Measurements from ENCODE around the gene TMPRSS11D.

The TMPRSS11D gene

DNA sequence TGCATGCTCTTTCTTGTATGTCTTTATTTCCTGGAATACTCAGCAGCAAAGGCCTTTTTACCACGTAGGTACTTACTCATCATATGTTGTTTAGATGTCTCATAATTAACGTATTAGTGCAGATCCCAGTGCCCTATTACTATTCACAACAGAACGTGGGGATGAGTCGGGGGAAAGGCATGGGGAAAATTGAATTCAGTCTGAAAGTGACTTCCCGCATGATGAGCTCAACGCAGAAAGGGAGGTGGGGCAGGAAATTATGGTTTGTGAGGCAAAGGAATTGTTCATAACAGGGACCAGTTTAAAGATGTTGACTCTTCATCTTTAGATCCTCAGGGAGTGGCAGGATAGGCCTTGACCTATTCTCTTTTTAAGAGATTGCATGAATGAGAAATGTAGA lies 2.0 kb upstream of the TMPRSS11D start:
- no peak for DNase-seq (ENCODE audit: low spot score)

DNA sequence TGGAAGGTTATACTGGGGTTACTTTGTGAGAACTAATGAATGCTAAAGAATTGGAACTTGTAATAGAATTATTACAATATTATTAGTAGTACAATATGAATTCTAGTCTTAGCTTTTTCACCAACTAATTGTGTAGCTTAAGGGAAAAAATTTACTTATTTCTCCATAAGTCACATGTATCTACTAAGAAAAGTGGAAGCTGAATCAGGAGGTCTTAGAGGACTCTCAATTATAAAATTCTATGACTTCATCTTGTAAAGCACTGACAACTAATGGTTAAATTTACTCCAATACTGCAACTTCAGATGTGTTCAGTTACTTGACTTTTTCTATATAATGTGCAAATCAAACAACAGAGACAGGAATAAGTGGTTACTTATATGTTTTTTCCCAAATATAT lies 899 bp upstream of the TMPRSS11D start:
- DNase-seq (ENCODE audit: low spot score): no peak

DNA sequence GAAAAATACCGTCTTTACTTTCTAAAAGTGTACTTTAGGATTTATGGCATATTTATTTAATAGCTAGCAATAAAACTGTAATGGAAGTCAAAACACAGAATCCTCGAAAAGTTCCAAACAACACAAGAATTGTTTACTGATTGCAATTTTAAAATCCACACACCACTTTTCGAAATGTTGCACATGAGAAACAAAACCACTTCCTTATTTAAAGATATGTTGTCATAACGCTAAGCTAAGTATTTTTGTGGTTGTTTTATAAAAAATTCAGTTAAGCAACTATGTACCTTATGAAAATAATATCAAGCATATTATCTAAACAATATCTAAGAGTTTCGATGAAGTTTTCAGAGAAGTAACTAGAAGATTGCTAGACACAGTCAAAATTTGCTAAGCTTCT lies 344 bp downstream of the TMPRSS11D start:
- no peak for DNase-seq (ENCODE audit: low spot score)

DNA sequence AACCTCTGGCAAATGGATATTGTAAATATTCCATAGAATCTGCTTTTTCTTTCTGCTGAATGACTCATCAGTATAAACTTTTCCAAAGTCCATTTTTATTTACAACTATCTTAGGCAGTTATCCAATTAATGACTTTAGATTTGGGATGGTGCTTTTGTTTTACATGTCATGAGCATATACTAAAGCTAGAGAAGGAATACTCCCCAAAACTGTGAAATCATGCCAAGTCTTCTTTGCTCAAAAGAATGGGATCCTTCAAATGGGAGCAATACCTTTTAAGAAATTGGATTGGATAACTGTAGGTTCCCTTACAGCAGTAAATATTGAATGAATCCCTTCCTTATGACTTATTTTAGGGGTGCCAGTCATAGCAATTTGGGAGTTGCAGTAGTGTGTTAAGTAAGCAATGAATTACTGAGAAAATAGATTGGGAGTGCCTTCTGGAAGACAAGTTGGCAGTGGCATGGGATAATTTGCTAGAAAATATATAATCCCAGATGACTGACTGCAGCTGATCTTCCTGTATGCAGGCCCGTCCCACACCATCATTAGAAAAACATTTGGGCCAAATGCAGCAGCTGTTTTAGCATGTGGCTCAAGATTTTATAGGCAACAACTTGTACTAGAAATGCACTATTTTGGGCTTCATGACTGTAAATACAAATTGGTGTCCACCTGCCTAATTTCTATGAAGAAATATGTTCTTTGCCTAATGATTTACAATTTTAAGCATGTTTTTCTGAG lies 2.8 kb downstream of the TMPRSS11D start:
- no peak for DNase-seq (ENCODE audit: low spot score)

DNA sequence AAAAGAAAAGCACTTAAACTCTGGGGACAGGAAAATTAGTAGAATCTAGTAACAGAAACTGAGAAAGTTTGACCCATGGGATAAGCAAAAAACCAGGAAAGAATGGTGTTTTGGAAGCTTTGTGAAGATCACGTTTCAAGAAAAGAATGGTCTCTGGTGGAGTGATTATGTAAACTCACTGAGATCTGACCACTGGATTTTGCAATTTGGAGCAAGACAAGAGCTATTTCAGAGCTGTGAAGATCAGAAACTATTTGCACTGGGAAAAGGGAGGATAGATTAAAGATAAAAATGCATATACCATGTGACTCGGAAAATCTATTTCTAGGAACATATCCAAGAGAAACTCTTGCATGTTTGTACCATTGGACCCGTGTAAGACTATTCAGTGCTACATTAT lies 4.3 kb downstream of the TMPRSS11D start:
- no peak for DNase-seq (ENCODE audit: low spot score)

DNA sequence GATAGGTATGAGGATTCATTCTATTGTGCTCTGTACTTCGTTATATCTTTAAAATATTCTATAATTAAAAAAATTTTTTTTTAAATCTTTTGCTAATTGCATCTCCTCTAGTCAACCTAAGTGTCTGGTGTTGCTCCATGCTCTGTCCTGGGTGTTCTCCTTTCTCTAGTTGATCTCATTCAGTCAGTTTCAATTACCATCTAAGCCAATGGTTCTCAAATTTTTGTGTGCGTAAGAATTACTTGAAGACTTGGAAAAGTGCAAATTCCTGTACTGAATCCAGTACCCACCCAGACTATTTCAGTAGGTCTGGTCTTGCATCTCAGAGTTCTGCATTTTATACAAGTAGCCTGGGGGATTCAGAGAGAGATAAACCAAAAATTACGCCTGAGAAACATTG lies 6.7 kb downstream of the TMPRSS11D start:
- DNase-seq (ENCODE audit: low spot score): peak; percentile 47

DNA sequence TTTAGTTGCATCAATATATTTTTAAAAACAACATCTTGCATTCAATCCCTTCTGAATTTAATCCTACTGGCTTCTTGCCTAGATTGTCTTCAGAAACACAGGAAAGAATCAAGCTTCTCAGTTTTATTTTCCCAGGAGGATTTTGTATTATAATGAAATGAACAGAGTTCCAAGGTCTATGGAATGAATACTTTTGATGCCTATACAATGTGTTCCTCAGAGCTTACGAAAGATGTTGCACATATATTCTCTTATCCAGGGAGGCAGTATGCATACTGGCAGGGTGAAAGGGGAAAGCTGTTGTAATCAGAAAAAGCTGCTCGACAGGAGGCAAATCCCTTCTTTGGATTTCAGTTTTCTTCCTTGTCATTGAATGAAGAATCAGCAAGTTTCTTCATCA lies 8.8 kb downstream of the TMPRSS11D start:
- no peak for DNase-seq (ENCODE audit: low spot score)

DNA sequence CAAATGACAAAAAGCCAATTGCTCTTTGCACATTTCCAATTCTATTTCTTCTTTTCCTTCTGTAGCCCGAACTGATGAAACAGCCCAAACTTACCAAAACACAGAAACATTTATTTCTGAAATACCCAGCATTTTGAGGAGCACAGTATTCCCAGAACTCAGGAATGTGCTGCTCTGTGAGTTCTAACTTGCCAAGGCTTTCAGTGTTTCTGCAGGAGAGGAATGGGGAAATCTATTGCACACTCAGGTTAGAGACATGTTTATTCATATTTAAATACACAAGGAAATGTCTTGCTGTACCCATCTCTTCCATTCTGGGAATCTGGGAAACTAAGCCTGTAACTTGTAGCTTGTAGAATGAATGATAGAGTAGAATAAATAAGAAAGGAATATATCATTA lies 10.7 kb downstream of the TMPRSS11D start:
- no peak for DNase-seq (ENCODE audit: low spot score)

DNA sequence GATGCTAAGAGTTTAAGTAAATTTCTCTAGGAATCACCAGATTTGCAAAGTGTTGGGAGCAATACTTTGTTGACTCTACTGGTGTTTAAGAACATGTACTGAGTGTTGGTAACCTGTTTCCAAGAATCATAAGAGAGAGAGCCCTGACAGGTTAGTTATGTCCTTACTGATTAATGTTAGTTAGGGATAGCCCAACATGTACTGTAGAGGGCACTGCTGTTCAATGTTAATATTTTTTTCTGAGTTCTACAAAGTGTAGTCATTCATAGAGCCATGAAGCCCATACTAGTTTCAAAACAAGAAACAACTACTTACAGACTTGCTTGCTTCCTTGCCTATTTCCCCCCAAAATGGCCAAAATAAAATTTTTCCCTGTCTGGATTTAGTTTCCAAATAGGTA lies 11.9 kb downstream of the TMPRSS11D start:
- DNase-seq (ENCODE audit: low spot score): peak; percentile 32

DNA sequence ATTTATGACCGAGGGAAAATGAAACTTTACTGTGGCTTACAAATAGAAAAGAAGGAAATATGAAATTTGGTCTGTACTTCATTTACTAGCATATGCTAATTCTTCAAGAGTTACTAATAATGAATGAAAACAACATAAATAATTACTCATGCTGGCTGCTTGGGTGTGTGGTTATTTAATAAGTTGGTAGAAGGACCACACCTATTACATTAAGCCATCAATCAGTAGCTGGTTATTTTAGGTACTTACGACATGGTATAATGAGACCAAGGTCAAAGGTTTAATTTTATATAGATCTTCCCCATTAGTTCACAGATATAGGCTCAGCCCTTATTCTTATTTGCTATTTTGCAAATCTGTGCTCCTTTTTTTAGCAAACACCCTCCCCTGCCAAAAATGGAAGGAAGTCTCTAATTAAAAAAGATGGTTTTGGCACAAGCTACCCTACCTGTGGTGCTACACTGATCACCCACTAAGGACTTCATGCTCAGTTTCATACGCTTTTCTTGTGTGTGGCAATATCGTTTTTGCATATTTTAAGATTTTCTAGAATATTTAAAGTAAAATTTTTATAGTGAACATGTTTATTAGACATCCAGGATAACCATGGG lies 14.1 kb downstream of the TMPRSS11D start:
- DNase-seq (ENCODE audit: low spot score): peak; percentile 72

DNA sequence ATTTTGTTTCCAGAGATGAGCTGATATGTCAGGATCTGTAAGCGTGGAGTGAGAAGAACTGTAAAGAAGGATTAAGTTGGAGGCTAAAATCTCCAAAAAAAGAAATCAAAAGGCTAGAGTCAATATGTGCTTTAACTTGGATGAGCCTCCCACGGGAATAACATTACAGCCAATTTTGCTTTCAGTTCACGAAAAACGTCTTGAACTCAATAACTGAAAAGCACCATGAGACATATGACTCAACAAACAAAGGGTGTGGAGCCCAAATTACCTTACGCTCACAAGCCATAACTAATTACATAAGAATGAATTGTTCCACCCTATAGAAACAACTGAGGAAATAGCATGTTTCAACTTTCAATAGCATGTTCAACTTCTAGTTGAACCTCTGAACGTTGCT lies 22.3 kb downstream of the TMPRSS11D start:
- DNase-seq (ENCODE audit: low spot score): no peak

DNA sequence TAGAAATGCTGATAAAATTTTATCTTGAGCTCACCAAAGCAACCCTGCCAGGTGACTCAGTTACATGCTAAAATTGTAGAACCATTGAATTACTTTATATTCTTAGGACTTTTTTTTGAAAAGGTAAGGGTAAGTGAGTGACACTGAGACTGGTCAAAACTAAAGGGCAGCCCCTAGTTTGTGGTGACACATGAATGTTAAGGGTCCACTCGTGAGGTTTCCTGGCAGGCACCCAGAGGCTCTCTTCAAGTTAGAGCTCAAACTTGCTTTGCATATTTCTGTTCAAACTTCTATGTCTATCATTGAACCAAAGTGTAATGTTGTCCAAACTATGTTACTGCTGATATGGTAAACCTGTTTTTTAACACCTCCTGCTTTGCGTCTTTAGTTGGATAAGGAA lies 30.5 kb downstream of the TMPRSS11D start:
- no peak for DNase-seq (ENCODE audit: low spot score)

DNA sequence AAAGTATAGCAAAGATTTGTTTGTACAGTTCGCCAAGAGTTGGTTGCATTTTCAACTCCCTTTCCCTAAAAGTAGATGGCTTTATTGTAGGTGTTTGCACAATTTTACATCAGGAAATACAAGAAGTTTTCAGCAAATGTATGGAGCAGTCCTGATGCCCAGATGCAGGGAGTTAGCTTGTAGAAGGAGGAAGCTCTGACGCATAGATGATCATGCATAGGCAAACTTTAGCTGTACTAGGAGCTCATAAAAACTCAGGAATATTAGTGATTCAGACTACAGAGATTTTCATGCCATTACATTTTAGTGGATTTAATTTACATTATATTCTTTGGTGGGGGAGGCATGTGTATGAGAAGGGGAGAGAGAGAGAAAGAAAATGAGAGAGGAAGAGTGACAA lies 62.9 kb downstream of the TMPRSS11D start:
- DNase-seq (ENCODE audit: low spot score): no peak

DNA sequence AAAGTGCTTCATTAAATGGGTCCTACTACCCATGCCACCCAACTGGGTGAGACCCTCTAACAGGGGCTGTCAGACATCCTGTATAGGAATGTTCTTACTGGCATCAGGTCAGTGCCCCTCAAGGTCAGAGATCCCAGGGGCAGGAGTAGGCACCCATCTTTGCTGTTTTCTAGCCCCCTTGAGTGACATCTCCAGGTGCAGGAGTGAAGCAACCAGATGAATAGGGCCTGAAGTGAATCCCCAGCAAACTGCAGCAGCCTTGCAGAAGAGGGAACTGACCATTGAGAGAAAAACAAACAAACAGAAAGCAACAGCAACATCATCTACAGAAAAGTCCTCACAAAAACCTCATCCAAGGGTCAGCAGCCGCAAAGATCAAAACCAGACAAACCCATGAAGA lies 73.8 kb downstream of the TMPRSS11D start:
- no peak for DNase-seq (ENCODE audit: low spot score)

DNA sequence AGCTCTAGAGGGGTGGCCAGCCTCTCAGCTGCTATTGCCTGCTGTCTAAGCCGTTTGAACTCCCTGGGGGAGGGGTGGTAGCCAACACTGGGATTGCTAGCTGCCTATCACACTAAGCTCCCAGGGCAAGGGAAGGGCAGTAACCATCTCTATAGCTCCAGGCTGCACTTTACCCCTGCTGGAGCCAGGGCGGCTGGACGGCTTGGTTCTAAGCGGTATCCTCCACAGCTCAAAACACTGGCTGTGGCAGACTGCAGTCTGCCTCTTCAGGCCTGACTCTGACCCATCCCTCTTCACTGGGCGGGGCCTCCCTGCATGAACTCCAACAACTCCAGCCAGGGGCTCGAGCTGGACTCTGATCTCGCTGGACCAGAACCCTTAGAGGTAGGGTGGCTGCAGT lies 74.3 kb downstream of the TMPRSS11D start:
- no peak for DNase-seq (ENCODE audit: low spot score)

DNA sequence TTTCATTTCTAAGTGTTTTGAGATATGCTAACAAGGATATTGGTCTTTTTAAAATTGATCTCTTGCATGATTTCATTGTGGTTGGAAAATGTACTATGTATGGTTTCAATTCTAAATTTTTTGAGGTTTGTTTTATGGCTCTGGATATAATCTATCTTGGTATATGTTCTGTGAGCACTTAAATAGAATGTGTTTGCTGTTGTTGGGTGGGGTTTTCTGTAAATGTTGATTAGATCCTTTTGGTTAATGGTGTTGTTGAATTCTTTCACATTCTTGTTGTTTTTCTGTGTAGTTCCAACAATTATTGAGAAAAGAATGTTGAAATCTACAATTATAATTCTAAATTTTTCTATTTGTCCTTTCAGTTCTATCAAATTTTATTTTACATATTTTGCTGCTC lies 87.0 kb downstream of the TMPRSS11D start:
- DNase-seq (ENCODE audit: low spot score): no peak

DNA sequence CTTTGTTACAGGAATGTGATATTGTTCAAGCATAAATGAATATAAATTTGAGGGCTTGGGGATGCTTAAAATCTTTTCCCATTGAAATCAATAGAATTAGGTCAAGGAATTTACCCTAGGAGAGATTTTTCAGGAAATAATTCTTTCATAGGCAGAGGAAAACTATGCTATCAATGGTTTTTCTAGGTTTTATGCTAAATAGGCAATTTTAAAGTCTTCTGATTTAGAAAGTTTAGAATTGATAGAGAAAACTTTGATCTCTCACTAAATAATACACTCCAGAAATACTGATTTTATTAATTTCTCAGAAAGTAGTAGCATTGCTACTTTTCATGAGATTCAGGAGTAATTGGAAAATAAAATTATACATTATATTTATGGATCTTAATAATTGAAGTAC lies 93.1 kb downstream of the TMPRSS11D start:
- DNase-seq (ENCODE audit: low spot score): no peak

DNA sequence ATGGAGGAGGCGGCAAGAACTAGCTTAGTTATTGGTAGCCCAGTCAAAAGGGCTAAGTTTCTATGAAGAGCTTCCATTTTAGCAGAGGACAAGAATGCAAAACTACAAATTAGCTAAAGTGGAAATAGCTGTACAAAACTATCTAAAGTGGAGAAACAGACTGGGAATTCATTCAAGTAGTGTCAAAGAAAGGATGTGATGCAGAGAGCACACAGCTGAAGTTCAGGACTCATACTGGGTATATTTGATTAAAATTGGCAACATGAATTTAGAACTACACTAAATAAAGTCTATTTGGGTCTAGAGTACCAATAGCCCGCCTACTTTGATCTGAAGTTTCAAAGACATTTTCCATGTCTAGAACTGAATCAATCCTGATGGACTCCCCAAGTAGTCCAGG lies 96.5 kb downstream of the TMPRSS11D start:
- no peak for DNase-seq (ENCODE audit: low spot score)

DNA sequence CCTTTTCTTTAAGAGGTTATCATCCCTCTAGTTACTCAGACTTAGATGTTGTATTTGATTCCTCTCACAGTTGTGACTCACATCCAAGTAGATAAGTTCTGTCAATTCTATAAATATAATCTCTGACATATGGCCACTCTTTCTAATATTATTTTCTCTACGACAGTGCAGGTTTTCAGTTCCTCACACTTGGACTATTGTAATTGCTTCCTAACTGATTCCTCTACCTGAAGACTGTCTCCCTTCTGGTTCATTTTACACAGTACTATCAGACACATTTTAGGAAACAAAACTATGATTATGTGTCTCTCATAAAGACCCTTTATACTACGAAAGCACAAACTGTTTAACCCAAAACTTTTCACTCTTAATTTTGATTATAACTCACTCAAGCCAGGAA lies 98.3 kb downstream of the TMPRSS11D start:
- no peak for DNase-seq (ENCODE audit: low spot score)

DNA sequence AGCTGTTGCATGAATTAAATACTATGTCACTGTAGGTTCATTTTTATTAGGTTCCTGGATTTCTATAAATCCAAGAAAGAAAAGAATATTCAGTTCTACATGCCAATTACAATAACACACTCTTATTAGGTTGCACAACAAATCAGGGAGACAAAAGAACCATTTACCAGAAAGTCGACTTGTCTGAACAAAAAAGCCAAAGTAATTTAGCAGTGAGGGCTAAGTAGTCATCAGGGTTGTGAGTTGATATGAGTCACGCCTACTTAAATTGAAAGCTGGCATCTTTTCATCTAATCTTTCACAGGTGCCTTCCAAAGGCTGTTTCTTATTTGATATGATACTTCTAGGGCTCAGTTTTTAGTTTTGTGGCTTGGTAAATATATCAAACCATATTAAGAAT lies 104.2 kb downstream of the TMPRSS11D start:
- no peak for DNase-seq (ENCODE audit: low spot score)

DNA sequence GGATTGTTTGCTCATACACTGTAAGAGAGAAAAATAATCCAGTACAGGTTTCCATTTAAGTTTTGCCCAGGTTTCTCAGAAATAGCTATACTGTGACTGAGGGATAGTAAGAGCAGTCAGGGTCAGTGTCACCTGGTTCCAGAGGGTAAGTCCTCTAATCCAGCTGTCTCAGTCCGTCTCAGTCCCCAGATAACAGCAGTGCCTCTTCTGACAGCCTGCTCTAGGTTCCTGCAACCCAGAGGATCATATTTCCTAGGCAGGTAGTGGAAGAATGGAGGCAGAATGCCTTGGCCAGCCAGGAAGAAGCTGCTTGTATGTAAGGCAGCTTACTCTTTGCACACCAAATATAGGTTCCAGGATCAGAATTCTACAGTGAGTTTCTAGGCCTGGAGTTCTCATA lies 107.1 kb downstream of the TMPRSS11D start:
- DNase-seq (ENCODE audit: low spot score): no peak

Measured in cerebellar cortex (tissue), 1 donor.